Measurements from ENCODE around the gene TMEM63B. TPM values are rescaled to one million over a fixed set of nuclear protein-coding genes. Genes with fewer than 3 reads are reported as not detected.
A peak's percentile ranks its signal among the peaks of the same experiment; 100 is the strongest.

Gene TMEM63B
- polyA plus RNA-seq, 3 donors, result 1.3 to 25.7 (median 1.9) TPM

- H3K79me2 ChIP-seq (ENCODE audit: insufficient read depth, low read length), result no peaks in the 10 kb centered on the region
- H3K4me3 Mint-ChIP-seq, result no peak overlapping the region
- no peaks in the 10 kb centered on the region for H3K9me3 ChIP-seq (replicated peaks in 1 of 2; ENCODE audit: control insufficient read depth in 1 of 2, insufficient read depth in 1 of 2, low read length in 2 of 2)
- H3K9me3 Mint-ChIP-seq, result peaks cover 0 to 9% (median 0%) of the 10 kb centered on the region in 7 donors
- H3K9ac ChIP-seq (ENCODE audit: insufficient read depth, low read length, poor library complexity, severe bottlenecking), result no peak overlapping the region
- H3K36me3 ChIP-seq (replicated peaks in 1 of 2; ENCODE audit: control insufficient read depth in 1 of 2, insufficient read depth in 2 of 2, low read length in 2 of 2), result no peaks in the 10 kb centered on the region
- peaks cover 6 to 27% of the 10 kb centered on the region in 2 donors for H3K27me3 ChIP-seq (ENCODE audit: control insufficient read depth in 2 of 2, insufficient read depth in 2 of 2, low read length in 2 of 2)
- no peaks in the 10 kb centered on the region for H4K20me1 ChIP-seq (ENCODE audit: insufficient read depth, low read length)
- H2AFZ ChIP-seq (ENCODE audit: insufficient read depth, low read depth, low read length, poor library complexity, severe bottlenecking), result no peak overlapping the region
- peaks cover 0 to 6% of the 10 kb centered on the region in 2 donors for H3K4me1 ChIP-seq (ENCODE audit: control insufficient read depth in 1 of 2, insufficient read depth in 2 of 2, low read length in 2 of 2)
- 54% methylated on average over 7 of the region's 11 CpGs for WGBS (ENCODE audit: insufficient coverage)
- peaks cover 6% of the 10 kb centered on the region for H3K4me1 Mint-ChIP-seq
- peaks cover 0 to 6% of the 10 kb centered on the region in 2 donors for H3K36me3 Mint-ChIP-seq
- no peak for DNase-seq
- H3K27ac Mint-ChIP-seq, result peak overlapping the region in 1 of 7 donors; percentile 34
- TF ChIP-seq, protein P1, sequence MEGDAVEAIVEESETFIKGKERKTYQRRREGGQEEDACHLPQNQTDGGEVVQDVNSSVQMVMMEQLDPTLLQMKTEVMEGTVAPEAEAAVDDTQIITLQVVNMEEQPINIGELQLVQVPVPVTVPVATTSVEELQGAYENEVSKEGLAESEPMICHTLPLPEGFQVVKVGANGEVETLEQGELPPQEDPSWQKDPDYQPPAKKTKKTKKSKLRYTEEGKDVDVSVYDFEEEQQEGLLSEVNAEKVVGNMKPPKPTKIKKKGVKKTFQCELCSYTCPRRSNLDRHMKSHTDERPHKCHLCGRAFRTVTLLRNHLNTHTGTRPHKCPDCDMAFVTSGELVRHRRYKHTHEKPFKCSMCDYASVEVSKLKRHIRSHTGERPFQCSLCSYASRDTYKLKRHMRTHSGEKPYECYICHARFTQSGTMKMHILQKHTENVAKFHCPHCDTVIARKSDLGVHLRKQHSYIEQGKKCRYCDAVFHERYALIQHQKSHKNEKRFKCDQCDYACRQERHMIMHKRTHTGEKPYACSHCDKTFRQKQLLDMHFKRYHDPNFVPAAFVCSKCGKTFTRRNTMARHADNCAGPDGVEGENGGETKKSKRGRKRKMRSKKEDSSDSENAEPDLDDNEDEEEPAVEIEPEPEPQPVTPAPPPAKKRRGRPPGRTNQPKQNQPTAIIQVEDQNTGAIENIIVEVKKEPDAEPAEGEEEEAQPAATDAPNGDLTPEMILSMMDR (IDR thresholded peaks at IDR 0.05), result no peak
- H3K27me3 Mint-ChIP-seq (ENCODE audit: low read depth in 3 of 3), result peaks cover 18 to 33% (median 28%) of the 10 kb centered on the region in 3 donors
- H3K4me2 ChIP-seq (replicated peaks; ENCODE audit: extremely low read depth, low read length, poor library complexity, severe bottlenecking), result no peak overlapping the region
- no peak overlapping the region for H3K27ac ChIP-seq (ENCODE audit: low read depth in 1 of 2, low read length in 2 of 2)
- intact Hi-C loops (cut with micrococcal nuclease), result no loop called here
- no peak overlapping the region for H3K4me3 ChIP-seq (replicated peaks in 1 of 3; ENCODE audit: low read depth in 2 of 3, low read length in 3 of 3)
Observed at GRCh38 chr6:44080561-44081521, 46.5 kb upstream of the TMEM63B start.

DNA sequence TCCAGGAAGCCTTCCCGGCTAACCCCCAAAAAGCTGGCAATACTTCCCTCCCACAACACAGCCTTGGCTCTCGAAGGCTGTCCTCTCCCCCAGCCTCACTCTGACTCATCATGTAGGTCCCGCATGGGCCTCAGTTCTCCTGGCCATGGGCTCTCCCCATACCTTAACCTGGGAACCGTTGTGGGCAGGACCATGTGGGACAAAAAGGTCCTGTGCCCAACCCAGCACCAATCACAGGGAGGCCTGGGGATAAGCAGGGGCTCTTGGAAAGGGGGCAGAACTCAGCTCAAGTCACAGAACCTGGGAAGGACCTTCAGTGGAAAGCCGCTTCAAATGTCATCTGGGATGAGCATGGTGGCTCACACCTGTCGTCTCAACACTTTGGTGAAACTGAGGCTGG, 45.6 kb upstream of the TMEM63B start:
- intact Hi-C loops (cut with micrococcal nuclease), result no loop called here
- no peak for DNase-seq
- H3K36me3 ChIP-seq (replicated peaks in 1 of 2; ENCODE audit: control insufficient read depth in 1 of 2, insufficient read depth in 2 of 2, low read length in 2 of 2), result no peaks in the 10 kb centered on the region
- no peak overlapping the region for H3K4me3 ChIP-seq (replicated peaks in 1 of 3; ENCODE audit: low read depth in 2 of 3, low read length in 3 of 3)
- WGBS (ENCODE audit: insufficient coverage), result no CpG with 5 or more reads among the region's 6 CpGs
- no peak overlapping the region for H3K4me2 ChIP-seq (replicated peaks; ENCODE audit: extremely low read depth, low read length, poor library complexity, severe bottlenecking)
- no peak overlapping the region for H3K27ac ChIP-seq (ENCODE audit: low read depth in 1 of 2, low read length in 2 of 2)
- H3K9ac ChIP-seq (ENCODE audit: insufficient read depth, low read length, poor library complexity, severe bottlenecking), result no peak overlapping the region
- no peak overlapping the region for H2AFZ ChIP-seq (ENCODE audit: insufficient read depth, low read depth, low read length, poor library complexity, severe bottlenecking)
- H3K4me1 ChIP-seq (ENCODE audit: control insufficient read depth in 1 of 2, insufficient read depth in 2 of 2, low read length in 2 of 2), result no peaks in the 10 kb centered on the region
- peaks cover 17 to 26% (median 21%) of the 10 kb centered on the region in 3 donors for H3K27me3 Mint-ChIP-seq (ENCODE audit: low read depth in 3 of 3)
- H3K9me3 Mint-ChIP-seq, result peaks cover 0 to 9% (median 0%) of the 10 kb centered on the region in 7 donors
- no peaks in the 10 kb centered on the region for H4K20me1 ChIP-seq (ENCODE audit: insufficient read depth, low read length)
- peaks cover 2% of the 10 kb centered on the region for H3K4me1 Mint-ChIP-seq
- TF ChIP-seq, protein P1 (IDR thresholded peaks at IDR 0.05), result no peak
- H3K27ac Mint-ChIP-seq, result peak overlapping the region in 2 of 7 donors; percentile 60 to 68
- H3K36me3 Mint-ChIP-seq, result peaks cover 0 to 6% of the 10 kb centered on the region in 2 donors
- no peaks in the 10 kb centered on the region for H3K9me3 ChIP-seq (replicated peaks in 1 of 2; ENCODE audit: control insufficient read depth in 1 of 2, insufficient read depth in 1 of 2, low read length in 2 of 2)
- no peaks in the 10 kb centered on the region for H3K79me2 ChIP-seq (ENCODE audit: insufficient read depth, low read length)
- peaks cover 2 to 19% of the 10 kb centered on the region in 2 donors for H3K27me3 ChIP-seq (ENCODE audit: control insufficient read depth in 2 of 2, insufficient read depth in 2 of 2, low read length in 2 of 2)
- H3K4me3 Mint-ChIP-seq, result no peak overlapping the region
